HG03558 (cell line): ENCODE data around the gene PIGL.
"Not testable (repeated sequence)": the region's sequence is repeated elsewhere in the genome, so short reads cannot be mapped to it uniquely, and the experiment has no call there.

Source experiments
- ATAC-seq: cut with Tn5 transposase; IDR thresholded peaks from one replicate; pipeline ENCODE4 v1.9.1; 2021; ENCODE audit warnings: moderate number of reproducible peaks; ENCODE audit not compliant: unreplicated experiment; ENCODE audit errors: extremely low read depth

Gene PIGL

GRCh38 chr17:16215965-16216316, 1.1 kb upstream of the PIGL start:
- no peak for ATAC-seq

GRCh38 chr17:16216341-16217001, 539 bp upstream of the PIGL start:
- ATAC-seq: not testable (repeated sequence)

- ATAC-seq: no peak
These were observed 5.4 kb downstream of the PIGL start for GRCh38 chr17:16222406-16222805.

GRCh38 chr17:16229912-16230561, 13.0 kb downstream of the PIGL start:
- not testable (repeated sequence) for ATAC-seq

- no peak for ATAC-seq
These were observed 15.4 kb downstream of the PIGL start for GRCh38 chr17:16232391-16232790.

- no peak for ATAC-seq
These were observed 22.9 kb downstream of the PIGL start for GRCh38 chr17:16239931-16240330.

- no peak for ATAC-seq
These were observed 24.9 kb downstream of the PIGL start for GRCh38 chr17:16241906-16242399.

- ATAC-seq: no peak
These were observed 26.4 kb downstream of the PIGL start for GRCh38 chr17:16243385-16243784.

GRCh38 chr17:16243801-16244567, 27.0 kb downstream of the PIGL start:
- no peak for ATAC-seq

- ATAC-seq: no peak
These were observed 30.6 kb downstream of the PIGL start for GRCh38 chr17:16247586-16247984.

GRCh38 chr17:16250635-16251034, 33.6 kb downstream of the PIGL start:
- ATAC-seq: no peak

GRCh38 chr17:16251043-16251442, 34.0 kb downstream of the PIGL start:
- ATAC-seq: no peak

- ATAC-seq: no peak
These were observed 34.5 kb downstream of the PIGL start for GRCh38 chr17:16251556-16251955.

- no peak for ATAC-seq
These were observed 37.9 kb downstream of the PIGL start for GRCh38 chr17:16254773-16255400.

- ATAC-seq: no peak
These were observed 38.5 kb downstream of the PIGL start for GRCh38 chr17:16255481-16255921.

- no peak for ATAC-seq
These were observed 41.9 kb downstream of the PIGL start for GRCh38 chr17:16258901-16259300.

- no peak for ATAC-seq
These were observed 42.9 kb downstream of the PIGL start for GRCh38 chr17:16259926-16260325.

GRCh38 chr17:16261049-16261448, 44.0 kb downstream of the PIGL start:
- no peak for ATAC-seq

GRCh38 chr17:16262201-16262600, 45.2 kb downstream of the PIGL start:
- ATAC-seq: no peak

- ATAC-seq: no peak
These were observed 50.2 kb downstream of the PIGL start for GRCh38 chr17:16267174-16267573.

- ATAC-seq: no peak
These were observed 52.6 kb downstream of the PIGL start for GRCh38 chr17:16269658-16270057.
